ENCODE measurements around the gene HTRA1.

DNA sequence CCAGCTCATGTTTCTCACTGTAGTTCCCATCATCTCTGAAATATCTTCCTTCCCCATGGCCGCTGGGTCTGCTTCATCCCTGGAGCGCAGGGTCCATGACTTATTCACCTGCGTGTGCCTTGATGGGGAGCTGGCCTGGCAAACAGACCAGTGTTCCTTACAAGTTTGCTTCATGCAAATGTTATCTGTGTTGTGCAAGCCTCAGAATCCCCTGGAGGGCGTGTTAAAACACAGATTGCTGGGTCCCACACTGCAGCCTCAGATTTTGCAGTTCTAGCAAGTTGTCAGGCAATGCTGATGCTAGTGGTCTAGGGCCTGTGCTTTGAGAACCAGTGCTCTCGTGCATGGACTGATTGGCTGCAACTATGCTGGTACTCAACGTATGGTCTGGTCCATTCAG, 92.0 kb downstream of the HTRA1 start:
- no peak for TF ChIP-seq POLR2AphosphoS5 (IDR thresholded peaks at IDR 0.05)
- TF ChIP-seq, protein P1, sequence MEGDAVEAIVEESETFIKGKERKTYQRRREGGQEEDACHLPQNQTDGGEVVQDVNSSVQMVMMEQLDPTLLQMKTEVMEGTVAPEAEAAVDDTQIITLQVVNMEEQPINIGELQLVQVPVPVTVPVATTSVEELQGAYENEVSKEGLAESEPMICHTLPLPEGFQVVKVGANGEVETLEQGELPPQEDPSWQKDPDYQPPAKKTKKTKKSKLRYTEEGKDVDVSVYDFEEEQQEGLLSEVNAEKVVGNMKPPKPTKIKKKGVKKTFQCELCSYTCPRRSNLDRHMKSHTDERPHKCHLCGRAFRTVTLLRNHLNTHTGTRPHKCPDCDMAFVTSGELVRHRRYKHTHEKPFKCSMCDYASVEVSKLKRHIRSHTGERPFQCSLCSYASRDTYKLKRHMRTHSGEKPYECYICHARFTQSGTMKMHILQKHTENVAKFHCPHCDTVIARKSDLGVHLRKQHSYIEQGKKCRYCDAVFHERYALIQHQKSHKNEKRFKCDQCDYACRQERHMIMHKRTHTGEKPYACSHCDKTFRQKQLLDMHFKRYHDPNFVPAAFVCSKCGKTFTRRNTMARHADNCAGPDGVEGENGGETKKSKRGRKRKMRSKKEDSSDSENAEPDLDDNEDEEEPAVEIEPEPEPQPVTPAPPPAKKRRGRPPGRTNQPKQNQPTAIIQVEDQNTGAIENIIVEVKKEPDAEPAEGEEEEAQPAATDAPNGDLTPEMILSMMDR (IDR thresholded peaks at IDR 0.05): no peak
- TF ChIP-seq EP300 (IDR thresholded peaks at IDR 0.05): no peak

Data from stomach (tissue), 4 donors.